Ascending aorta (tissue), 2 donors: ENCODE results near the gene TSPO2. TPM values are rescaled to one million over a fixed set of nuclear protein-coding genes. Genes with fewer than 3 reads are reported as not detected.

Experiments used
- DNase-seq, 2 donors: peaks; one replicate each; pipeline ENCODE4 v3.0.0-alpha.2; 2019; ENCODE audit warnings: low spot score in 2 of 2
- H3K27ac ChIP-seq, 2 donors: fragments of 200-600 bp; sonication (generic); one replicate each; pipeline ENCODE4 v1.5.1; 2016 to 2017; ENCODE audit warnings: mild to moderate bottlenecking in 1 of 2
- H3K27me3 ChIP-seq: fragments of 200-600 bp; sonication (generic); one replicate; pipeline ENCODE4 v1.5.1; 2017
- H3K36me3 ChIP-seq, 2 donors: fragments of 200-600 bp; sonication (generic); one replicate each; pipeline ENCODE4 v1.5.1; 2016
- H3K4me1 ChIP-seq, 2 donors: fragments of 200-600 bp; sonication (generic); one replicate each; pipeline ENCODE4 v1.5.1; 2016 to 2017; ENCODE audit warnings: mild to moderate bottlenecking in 1 of 2
- H3K4me3 ChIP-seq, 2 donors: fragments of 200-600 bp; sonication (generic); one replicate each; pipeline ENCODE4 v1.5.1; 2016 to 2017; ENCODE audit warnings: mild to moderate bottlenecking in 1 of 2
- H3K9me3 ChIP-seq, 2 donors: fragments of 200-600 bp; sonication (generic); one replicate each; pipeline ENCODE4 v1.5.1; 2016
- intact Hi-C: fragments of 100-400 bp; cut with DNase I; formaldehyde crosslinking; loops from one replicate; pipeline ENCODE4 v1.15.1; 2023
- total RNA-seq: library from RNA; depleted of rRNA; stranded (reverse); fragments of >200 nt; gene quantifications from one replicate; pipeline ENCODE4 v1.1.0, GENCODE V29; 2016
- TF ChIP-seq, protein P1 (sequence below), 3 experiments: fragments of 200-600 bp in 2 of 3; fragments of 450-650 bp in 1 of 3; sonication (generic) in 2 of 3; IDR thresholded peaks; one replicate each; pipeline ENCODE4 v1.5.1; 2016 to 2019; ENCODE audit warnings: antibody characterized with exemption in 3 of 3, mild to moderate bottlenecking in 1 of 3, moderate library complexity in 1 of 3

Gene TSPO2
- total RNA-seq, 1 donor from 2014 or later: not detected

DNA sequence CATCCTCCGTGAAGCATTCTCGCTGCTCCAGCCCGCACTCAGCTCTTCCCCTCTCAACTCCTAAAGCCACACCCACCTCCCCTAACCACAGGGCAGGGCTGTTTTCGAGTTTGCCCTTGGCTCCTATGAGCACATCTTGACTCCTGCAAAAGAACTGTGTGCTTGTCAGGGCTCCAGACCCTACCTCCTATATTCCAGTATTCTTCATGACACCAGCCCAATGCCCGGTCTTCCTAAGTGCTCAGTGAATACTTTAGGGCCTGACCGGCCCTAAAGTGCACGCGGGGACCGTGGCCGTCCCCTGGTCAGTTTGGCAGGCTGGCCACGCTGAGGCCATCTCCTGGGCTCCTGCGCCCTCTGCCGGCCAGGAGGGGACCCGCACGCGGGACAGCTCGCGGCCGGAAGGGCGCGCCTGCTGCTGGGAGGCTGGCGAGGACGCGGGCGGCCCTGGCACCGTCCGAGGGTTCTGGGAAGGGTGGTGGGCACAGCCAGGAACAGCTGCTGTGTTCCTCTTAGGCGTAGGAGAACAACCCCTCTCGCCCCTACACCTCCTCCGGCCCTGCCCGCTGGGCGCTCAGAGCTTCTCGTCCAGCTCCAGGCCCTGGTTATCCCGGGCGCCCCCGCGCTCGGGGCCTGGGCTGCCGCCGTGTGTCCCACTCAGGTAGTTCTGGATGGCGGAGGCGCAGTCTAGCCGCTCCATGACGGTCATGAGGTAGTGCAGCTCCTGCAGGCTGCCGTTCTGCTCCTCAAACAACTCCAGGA lies 14.3 kb upstream of the TSPO2 start:
- Histone ChIP-seq H3K36me3 (no peaks in the 10 kb centered on the region), H3K4me3 (peak overlapping the region; percentile 42 to 69), H3K27ac (peak overlapping the region; percentile 42 to 56), H3K9me3 (no peaks in the 10 kb centered on the region), H3K27me3 (no peaks in the 10 kb centered on the region), H3K4me1 (peaks cover 0 to 12% of the 10 kb centered on the region in 2 donors)
- TF ChIP-seq, protein P1, sequence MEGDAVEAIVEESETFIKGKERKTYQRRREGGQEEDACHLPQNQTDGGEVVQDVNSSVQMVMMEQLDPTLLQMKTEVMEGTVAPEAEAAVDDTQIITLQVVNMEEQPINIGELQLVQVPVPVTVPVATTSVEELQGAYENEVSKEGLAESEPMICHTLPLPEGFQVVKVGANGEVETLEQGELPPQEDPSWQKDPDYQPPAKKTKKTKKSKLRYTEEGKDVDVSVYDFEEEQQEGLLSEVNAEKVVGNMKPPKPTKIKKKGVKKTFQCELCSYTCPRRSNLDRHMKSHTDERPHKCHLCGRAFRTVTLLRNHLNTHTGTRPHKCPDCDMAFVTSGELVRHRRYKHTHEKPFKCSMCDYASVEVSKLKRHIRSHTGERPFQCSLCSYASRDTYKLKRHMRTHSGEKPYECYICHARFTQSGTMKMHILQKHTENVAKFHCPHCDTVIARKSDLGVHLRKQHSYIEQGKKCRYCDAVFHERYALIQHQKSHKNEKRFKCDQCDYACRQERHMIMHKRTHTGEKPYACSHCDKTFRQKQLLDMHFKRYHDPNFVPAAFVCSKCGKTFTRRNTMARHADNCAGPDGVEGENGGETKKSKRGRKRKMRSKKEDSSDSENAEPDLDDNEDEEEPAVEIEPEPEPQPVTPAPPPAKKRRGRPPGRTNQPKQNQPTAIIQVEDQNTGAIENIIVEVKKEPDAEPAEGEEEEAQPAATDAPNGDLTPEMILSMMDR (IDR thresholded peaks at IDR 0.05): peak; percentile 98 to 99 (median 99)
- peak; percentile 34 to 92 for DNase-seq
- intact Hi-C loops: loop anchor here (1.0 to 5.0 kb wide), 5 partner anchors 22 to 1681 kb away; no protein-coding TSS in a partner anchor

DNA sequence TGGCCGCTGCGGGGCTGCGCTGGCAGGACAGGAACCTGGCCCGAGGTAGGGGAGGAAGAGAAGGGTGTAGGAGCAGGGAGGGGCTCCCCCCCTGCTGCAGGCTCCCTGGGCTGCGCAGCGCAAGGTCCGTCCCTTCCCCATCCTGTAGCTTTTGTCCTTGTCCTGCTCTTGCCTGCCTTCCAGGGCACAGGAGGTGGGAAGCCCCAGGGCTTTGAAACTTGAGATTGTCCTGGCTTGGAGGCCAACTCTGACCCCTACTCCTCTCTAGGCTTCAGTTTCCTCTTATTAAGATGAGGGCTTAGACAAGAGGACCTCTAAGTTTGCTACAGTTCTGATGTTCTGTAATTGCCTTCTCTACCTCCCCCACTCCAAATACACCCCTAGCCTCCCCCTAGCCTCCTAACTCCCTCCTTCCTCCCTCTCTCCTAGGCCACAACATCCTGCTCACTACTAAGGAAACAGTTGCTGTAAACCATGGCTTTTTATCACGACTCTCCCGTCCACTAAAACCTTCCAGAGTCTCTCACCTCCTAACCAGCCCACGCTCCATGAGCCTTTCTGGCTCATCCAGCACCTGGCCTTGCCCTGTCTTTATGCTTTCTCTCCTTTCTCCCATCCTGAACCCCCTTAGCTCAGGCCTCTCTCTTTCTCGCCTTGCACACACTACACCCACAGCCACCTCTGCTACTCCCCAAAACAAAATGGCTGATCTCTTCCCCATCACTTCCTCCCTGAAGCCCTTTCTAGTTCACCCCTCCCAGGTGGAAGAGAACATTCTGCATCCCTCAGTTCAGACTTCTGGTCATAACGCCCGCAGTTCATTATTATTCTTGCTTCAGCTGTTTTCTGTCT lies 13.5 kb upstream of the TSPO2 start:
- intact Hi-C loops: loop anchor here (1.0 to 5.0 kb wide), 5 partner anchors 22 to 1681 kb away; no protein-coding TSS in a partner anchor
- no peaks in the 10 kb centered on the region for H3K36me3 ChIP-seq
- no peak for DNase-seq
- peak overlapping the region; percentile 42 to 69 for H3K4me3 ChIP-seq
- TF ChIP-seq, protein P1 (IDR thresholded peaks at IDR 0.05): no peak
- peaks cover 0 to 12% of the 10 kb centered on the region in 2 donors for H3K4me1 ChIP-seq
- H3K27ac ChIP-seq: peak overlapping the region; percentile 42 to 56
- H3K9me3 ChIP-seq: no peaks in the 10 kb centered on the region
- H3K27me3 ChIP-seq: no peaks in the 10 kb centered on the region

DNA sequence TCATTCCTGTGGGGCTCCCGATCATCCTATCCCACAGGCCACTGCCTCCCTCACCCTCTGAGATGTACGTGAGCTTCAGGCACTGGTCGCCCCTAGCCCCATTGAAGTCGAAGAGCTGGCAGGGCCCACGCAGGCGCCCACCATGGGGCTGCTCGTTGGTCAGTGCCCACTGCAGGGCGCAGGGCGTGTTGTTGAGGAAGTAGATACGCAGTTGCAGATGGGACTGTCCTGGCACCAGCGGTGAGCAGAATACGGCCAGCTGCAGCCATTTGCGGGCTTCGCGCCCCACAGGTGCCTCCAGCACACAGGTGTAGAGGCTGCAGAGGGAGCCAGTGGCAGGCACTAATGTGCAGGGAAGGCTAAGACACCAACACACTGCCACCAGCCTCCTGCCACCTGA lies 9.4 kb upstream of the TSPO2 start:
- Histone ChIP-seq H3K36me3 (no peaks in the 10 kb centered on the region), H3K27me3 (no peaks in the 10 kb centered on the region), H3K27ac (no peak overlapping the region), H3K4me3 (no peak overlapping the region), H3K4me1 (peaks cover 0 to 5% of the 10 kb centered on the region in 2 donors), H3K9me3 (no peaks in the 10 kb centered on the region)
- TF ChIP-seq, protein P1 (IDR thresholded peaks at IDR 0.05): no peak
- intact Hi-C loops: no loop called here
- no peak for DNase-seq

DNA sequence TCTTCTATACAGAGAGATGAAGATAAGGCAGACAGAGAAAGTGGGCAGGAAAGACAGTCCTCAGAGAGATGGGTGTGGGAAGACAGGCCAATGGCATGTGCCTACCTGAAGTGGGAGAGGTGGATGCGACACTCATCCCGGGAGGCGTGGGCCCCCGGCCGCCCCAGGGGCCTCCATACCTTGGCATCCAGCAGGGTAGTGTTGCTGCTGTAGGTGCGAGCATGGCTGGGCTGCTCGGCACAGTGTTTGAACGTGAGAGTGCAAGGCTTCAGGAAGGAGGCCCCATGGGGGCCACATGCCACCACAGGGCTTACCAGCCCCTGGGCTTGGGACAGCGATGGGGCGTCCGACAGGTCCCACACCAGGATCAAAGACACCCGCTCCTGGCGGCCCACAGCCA lies 8.5 kb upstream of the TSPO2 start:
- DNase-seq: no peak
- H3K4me1 ChIP-seq: peaks cover 0 to under 1% of the 10 kb centered on the region in 2 donors
- TF ChIP-seq, protein P1 (IDR thresholded peaks at IDR 0.05): no peak
- H3K9me3 ChIP-seq: no peaks in the 10 kb centered on the region
- no peaks in the 10 kb centered on the region for H3K27me3 ChIP-seq
- H3K4me3 ChIP-seq: no peak overlapping the region
- intact Hi-C loops: no loop called here
- no peaks in the 10 kb centered on the region for H3K36me3 ChIP-seq
- no peak overlapping the region for H3K27ac ChIP-seq

DNA sequence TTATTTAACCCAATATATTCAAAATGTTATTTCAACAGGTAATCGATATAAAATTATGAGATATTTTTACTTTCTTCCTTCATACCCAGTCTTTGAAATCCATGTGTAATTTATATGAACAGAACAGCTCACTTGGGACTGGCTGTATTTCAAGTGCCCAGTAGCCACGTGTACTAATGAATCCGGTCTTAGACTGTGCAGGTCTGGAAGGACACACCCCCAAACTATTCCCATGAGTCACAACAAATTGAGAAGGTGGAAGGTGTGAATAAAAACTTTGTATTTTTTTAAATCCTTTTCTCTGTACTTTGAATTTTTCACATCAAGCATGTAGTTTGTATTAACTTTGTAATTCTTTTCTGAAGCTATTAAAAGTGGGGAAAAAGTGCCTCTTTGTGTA lies 6.1 kb upstream of the TSPO2 start:
- H3K9me3 ChIP-seq: no peaks in the 10 kb centered on the region
- no peaks in the 10 kb centered on the region for H3K36me3 ChIP-seq
- intact Hi-C loops: no loop called here
- H3K27ac ChIP-seq: no peak overlapping the region
- no peaks in the 10 kb centered on the region for H3K27me3 ChIP-seq
- H3K4me1 ChIP-seq: no peaks in the 10 kb centered on the region
- no peak for DNase-seq
- TF ChIP-seq, protein P1 (IDR thresholded peaks at IDR 0.05): no peak
- no peak overlapping the region for H3K4me3 ChIP-seq
